WTC11 (cell line): ENCODE results near the gene BEND6. TPM values are rescaled to one million over a fixed set of nuclear protein-coding genes. Genes with fewer than 3 reads are reported as not detected.

ENCODE experiments used
- ATAC-seq: fragments of 200-7000 bp; cut with Tn5 transposase; 2 replicates; pipeline ENCODE4 v1.10.0; 2021; ENCODE audit warnings: mild to moderate bottlenecking, moderate library complexity
- CTCF ChIA-PET: fragments of 300-600 bp; sonication (Branson Sonifier 250); formaldehyde crosslinking; loops from one replicate; lab custom pipeline; 2021; ENCODE audit warnings: antibody characterized with exemption; lab: Charles Lee
- POLR2A ChIA-PET: fragments of 350-600 bp; sonication (Branson Sonifier 250); formaldehyde crosslinking; loops from one replicate; lab custom pipeline; 2021; ENCODE audit warnings: antibody characterized with exemption; lab: Charles Lee
- DNase-seq: peaks from one replicate; pipeline ENCODE4 v3.0.0; 2021; ENCODE audit warnings: low spot score
- H3K27ac Mint-ChIP-seq: 2 replicates; pipeline ENCODE4 v1.8.0; 2021; ENCODE audit warnings: mixed read lengths
- H3K27me3 Mint-ChIP-seq: 2 replicates; pipeline ENCODE4 v1.8.0; 2021; ENCODE audit warnings: low read depth, mild to moderate bottlenecking, moderate library complexity, mixed read lengths
- H3K36me3 Mint-ChIP-seq: 2 replicates; pipeline ENCODE4 v1.8.0; 2021; ENCODE audit warnings: mixed read lengths
- H3K4me1 Mint-ChIP-seq: 2 replicates; pipeline ENCODE4 v1.8.0; 2022; ENCODE audit warnings: mixed read lengths
- H3K4me3 Mint-ChIP-seq: 2 replicates; pipeline ENCODE4 v1.8.0; 2021; ENCODE audit warnings: mild to moderate bottlenecking, moderate library complexity, mixed read lengths
- H3K9me3 Mint-ChIP-seq: 2 replicates; pipeline ENCODE4 v1.8.0; 2021; ENCODE audit warnings: mixed read lengths
- AR ChIP-seq: fragments of 250-450 bp; sonication (Bioruptor Pico); IDR thresholded peaks from 2 replicates; pipeline ENCODE4 v1.9.0; 2021; ENCODE audit warnings: mild to moderate bottlenecking
- CREM ChIP-seq: sonication (generic); formaldehyde crosslinking; IDR thresholded peaks from 2 replicates; pipeline ENCODE4 v1.8.1; 2022; ENCODE audit warnings: mild to moderate bottlenecking, missing genetic modification reagents, moderate library complexity
- E2F5 ChIP-seq: sonication (generic); formaldehyde crosslinking; IDR thresholded peaks from 2 replicates; pipeline ENCODE4 v1.8.1; 2022; ENCODE audit warnings: mild to moderate bottlenecking, moderate library complexity, missing genetic modification reagents
- ERG ChIP-seq: fragments of 250-450 bp; sonication (Bioruptor Pico); IDR thresholded peaks from 2 replicates; pipeline ENCODE4 v1.8.0; 2021; ENCODE audit warnings: mild to moderate bottlenecking
- FOXP4 ChIP-seq: sonication (generic); formaldehyde crosslinking; IDR thresholded peaks from 2 replicates; pipeline ENCODE4 v1.8.0; 2022; ENCODE audit warnings: mild to moderate bottlenecking, missing genetic modification reagents
- GABPB1 ChIP-seq: sonication (generic); formaldehyde crosslinking; IDR thresholded peaks from 2 replicates; pipeline ENCODE4 v1.8.1; 2023; ENCODE audit warnings: mild to moderate bottlenecking, missing genetic modification reagents
- IRF1 ChIP-seq: sonication (generic); formaldehyde crosslinking; IDR thresholded peaks from 2 replicates; pipeline ENCODE4 v1.8.0; 2023; ENCODE audit warnings: missing genetic modification reagents
- JUN ChIP-seq: sonication (generic); formaldehyde crosslinking; IDR thresholded peaks from 2 replicates; pipeline ENCODE4 v1.8.0; 2023; ENCODE audit warnings: mild to moderate bottlenecking, missing genetic modification reagents
- MLX ChIP-seq: sonication (generic); formaldehyde crosslinking; IDR thresholded peaks from 2 replicates; pipeline ENCODE4 v1.8.1; 2023; ENCODE audit warnings: mild to moderate bottlenecking, missing genetic modification reagents, moderate library complexity
- NR1H2 ChIP-seq: sonication (generic); formaldehyde crosslinking; IDR thresholded peaks from 2 replicates; pipeline ENCODE4 v1.9.0; 2021; ENCODE audit warnings: mild to moderate bottlenecking, moderate library complexity, missing genetic modification reagents
- OVOL2 ChIP-seq: fragments of 250-450 bp; sonication (Bioruptor Pico); IDR thresholded peaks from 2 replicates; pipeline ENCODE4 v1.9.0; 2021; ENCODE audit warnings: mild to moderate bottlenecking, borderline replicate concordance
- PREB ChIP-seq: sonication (generic); formaldehyde crosslinking; IDR thresholded peaks from 2 replicates; pipeline ENCODE4 v1.8.1; 2022; ENCODE audit warnings: mild to moderate bottlenecking, missing genetic modification reagents, moderate library complexity, borderline replicate concordance
- RELA ChIP-seq: sonication (generic); formaldehyde crosslinking; IDR thresholded peaks from 2 replicates; pipeline ENCODE4 v1.8.1; 2022; ENCODE audit warnings: missing genetic modification reagents, mild to moderate bottlenecking, borderline replicate concordance
- USF1 ChIP-seq: sonication (generic); formaldehyde crosslinking; IDR thresholded peaks from 2 replicates; pipeline ENCODE4 v1.8.0; 2022; ENCODE audit warnings: mild to moderate bottlenecking, missing genetic modification reagents
- ZBTB43 ChIP-seq: sonication (generic); formaldehyde crosslinking; IDR thresholded peaks from 2 replicates; pipeline ENCODE4 v1.8.1; 2023; ENCODE audit warnings: mild to moderate bottlenecking, missing genetic modification reagents
- ZMAT4 ChIP-seq: fragments of 250-450 bp; sonication (Bioruptor Pico); IDR thresholded peaks from 2 replicates; pipeline ENCODE4 v1.9.0; 2021; ENCODE audit warnings: mild to moderate bottlenecking
- ZNF121 ChIP-seq: sonication (generic); formaldehyde crosslinking; IDR thresholded peaks from 2 replicates; pipeline ENCODE4 v1.8.0; 2023; ENCODE audit warnings: missing genetic modification reagents
- ZNF532 ChIP-seq: fragments of 250-450 bp; sonication (Bioruptor Pico); IDR thresholded peaks from 2 replicates; pipeline ENCODE4 v1.9.0; 2021; ENCODE audit warnings: mild to moderate bottlenecking, borderline replicate concordance
- total RNA-seq: library from RNA; stranded (reverse); gene quantifications from 3 replicates; pipeline ENCODE4 v1.2.3, GENCODE V29; 2021

BEND6 gene
- total RNA-seq, 1 experiment from 2014 or later: 1.5 TPM

GRCh38 chr6:57033228-57033627 lies 78.3 kb downstream of the BEND6 start:
- TF ChIP-seq USF1 (CRISPR knock-in tag): no peak
- no peak for TF ChIP-seq RELA (CRISPR knock-in tag)
- TF ChIP-seq PREB (CRISPR knock-in tag): no peak
- TF ChIP-seq GABPB1: no peak
- TF ChIP-seq ZMAT4 (CRISPR knock-in tag): no peak
- no peak for TF ChIP-seq ZNF121 (CRISPR knock-in tag)
- no peak for TF ChIP-seq NR1H2
- no peak for TF ChIP-seq ERG (CRISPR knock-in tag)
- TF ChIP-seq JUN (CRISPR knock-in tag): no peak
- no peak for TF ChIP-seq OVOL2 (CRISPR knock-in tag)
- TF ChIP-seq FOXP4 (CRISPR knock-in tag): no peak
- no peak for TF ChIP-seq IRF1
- no peak for TF ChIP-seq MLX (CRISPR knock-in tag)
- Mint-ChIP-seq H3K9me3 (no peaks in the 10 kb centered on the region), H3K27me3 (peaks cover 6% of the 10 kb centered on the region), H3K4me3 (no peak overlapping the region), H3K4me1 (peaks cover 23% of the 10 kb centered on the region), H3K27ac (no peak overlapping the region), H3K36me3 (no peaks in the 10 kb centered on the region)
- ATAC-seq (no peak), DNase-seq (no peak)
- CTCF ChIA-PET: no interaction called here
- POLR2A ChIA-PET: no interaction called here

GRCh38 chr6:57035549-57035948 lies 80.6 kb downstream of the BEND6 start:
- Mint-ChIP-seq H3K36me3 (no peaks in the 10 kb centered on the region), H3K27ac (no peak overlapping the region), H3K27me3 (peaks cover 11% of the 10 kb centered on the region), H3K9me3 (no peaks in the 10 kb centered on the region), H3K4me1 (peaks cover 10% of the 10 kb centered on the region), H3K4me3 (no peak overlapping the region)
- ChIA-PET CTCF (no interaction called here), POLR2A (no interaction called here)
- ATAC-seq (no peak), DNase-seq (no peak)
- TF ChIP-seq E2F5 (CRISPR knock-in tag) (no peak), AR (CRISPR knock-in tag) (no peak), ZBTB43 (CRISPR knock-in tag) (no peak), ZNF532 (CRISPR knock-in tag) (no peak), CREM (CRISPR knock-in tag) (no peak)
